WTC11 (cell line): ENCODE data around the gene MAP3K5.

Experiments
- ATF2 ChIP-seq: sonication (generic); formaldehyde crosslinking; IDR thresholded peaks from 2 replicates; pipeline ENCODE4 v1.8.1; 2022; ENCODE audit warnings: low read depth, missing genetic modification reagents, borderline replicate concordance
- ATF3 ChIP-seq: sonication (generic); formaldehyde crosslinking; conservative IDR thresholded peaks from 2 replicates; pipeline ENCODE4 v1.8.1; 2022; ENCODE audit warnings: mild to moderate bottlenecking, missing genetic modification reagents
- CTCF ChIP-seq: fragments of 200-600 bp; IDR thresholded peaks from 2 replicates; pipeline ENCODE4 v1.8.0; 2022; ENCODE audit warnings: antibody characterized with exemption
- E2F1 ChIP-seq: sonication (generic); formaldehyde crosslinking; IDR thresholded peaks from 2 replicates; pipeline ENCODE4 v1.8.0; 2022; ENCODE audit warnings: mild to moderate bottlenecking, missing genetic modification reagents
- IRF2 ChIP-seq: sonication (generic); formaldehyde crosslinking; IDR thresholded peaks from 2 replicates; pipeline ENCODE4 v1.8.0; 2022; ENCODE audit warnings: low read depth, missing genetic modification reagents, borderline replicate concordance
- MAX ChIP-seq: sonication (generic); formaldehyde crosslinking; IDR thresholded peaks from 2 replicates; pipeline ENCODE4 v1.8.0; 2022; ENCODE audit warnings: mild to moderate bottlenecking, missing genetic modification reagents
- MLX ChIP-seq: sonication (generic); formaldehyde crosslinking; IDR thresholded peaks from 2 replicates; pipeline ENCODE4 v1.8.1; 2023; ENCODE audit warnings: mild to moderate bottlenecking, missing genetic modification reagents, moderate library complexity
- NR1H2 ChIP-seq: sonication (generic); formaldehyde crosslinking; IDR thresholded peaks from 2 replicates; pipeline ENCODE4 v1.9.0; 2021; ENCODE audit warnings: mild to moderate bottlenecking, moderate library complexity, missing genetic modification reagents
- TEAD4 ChIP-seq: sonication (generic); formaldehyde crosslinking; IDR thresholded peaks from 2 replicates; pipeline ENCODE4 v1.8.0; 2022; ENCODE audit warnings: mild to moderate bottlenecking, missing genetic modification reagents
- ZNF423 ChIP-seq: fragments of 250-450 bp; sonication (Bioruptor Pico); IDR thresholded peaks from 2 replicates; pipeline ENCODE4 v2.1.2; 2022; ENCODE audit warnings: mild to moderate bottlenecking, moderate library complexity
- ZNF512 ChIP-seq: sonication (generic); formaldehyde crosslinking; IDR thresholded peaks from 2 replicates; pipeline ENCODE4 v1.8.1; 2022; ENCODE audit warnings: missing genetic modification reagents, borderline replicate concordance
- ZSCAN18 ChIP-seq: fragments of 250-450 bp; sonication (Bioruptor Pico); IDR thresholded peaks from 2 replicates; pipeline ENCODE4 v2.1.2; 2022; ENCODE audit warnings: mild to moderate bottlenecking, moderate library complexity

GRCh38 chr6:136521911-136522310 is 270.4 kb downstream of the MAP3K5 start:
- no peak for TF ChIP-seq ATF3 (CRISPR knock-in tag)
- TF ChIP-seq ZNF423 (CRISPR knock-in tag): no peak
- no peak for TF ChIP-seq CTCF
- no peak for TF ChIP-seq ZSCAN18 (CRISPR knock-in tag)
- TF ChIP-seq ATF2 (CRISPR knock-in tag): no peak
- no peak for TF ChIP-seq NR1H2 (CRISPR knock-in tag)
- no peak for TF ChIP-seq ZNF512 (CRISPR knock-in tag)
- TF ChIP-seq IRF2: no peak
- no peak for TF ChIP-seq MLX (CRISPR knock-in tag)
- no peak for TF ChIP-seq E2F1 (CRISPR knock-in tag)
- no peak for TF ChIP-seq MAX (CRISPR knock-in tag)
- TF ChIP-seq TEAD4: no peak
